Measurements from ENCODE around the gene RRAGD. TPM values are rescaled to one million over a fixed set of nuclear protein-coding genes. Genes with fewer than 3 reads are reported as not detected.

The RRAGD gene
- total and polyA plus RNA-seq, 5 experiments from 2014 or later: 1.1 to 3.9 (median 2.8) TPM

DNA sequence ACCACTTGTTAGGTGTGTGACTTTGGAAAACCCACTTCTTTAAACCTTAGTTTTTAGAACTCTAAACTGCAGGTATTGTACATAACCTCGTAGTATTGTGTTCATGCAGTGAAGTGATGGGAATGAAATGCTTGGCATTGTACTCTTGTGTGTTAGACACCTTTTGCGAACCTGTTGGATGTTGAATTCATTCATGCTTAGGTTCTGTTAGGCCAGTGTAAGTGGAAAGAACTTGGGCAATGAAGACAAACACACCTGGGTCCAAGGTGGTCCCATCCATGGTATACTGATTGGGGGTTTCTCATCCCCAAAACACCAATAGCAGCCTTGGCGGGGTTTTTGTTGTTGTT lies 22.1 kb upstream of the RRAGD start:
- H3K27ac Mint-ChIP-seq: peak overlapping the region; percentile 23 to 92 (median 66)
- H3K9me3 Mint-ChIP-seq: no peaks in the 10 kb centered on the region
- POLR2A ChIA-PET: no interaction called here
- DNase-seq (peak in 1 of 10 donors; percentile 15), ATAC-seq (no peak)
- no peaks in the 10 kb centered on the region for H3K36me3 Mint-ChIP-seq
- peaks cover 10 to 34% (median 28%) of the 10 kb centered on the region in 4 donors for H3K4me1 Mint-ChIP-seq
- peak overlapping the region; percentile 79 to 93 (median 89) for H3K4me3 Mint-ChIP-seq
- peaks cover 0 to 1% (median 0%) of the 10 kb centered on the region in 5 donors for H3K27me3 Mint-ChIP-seq

DNA sequence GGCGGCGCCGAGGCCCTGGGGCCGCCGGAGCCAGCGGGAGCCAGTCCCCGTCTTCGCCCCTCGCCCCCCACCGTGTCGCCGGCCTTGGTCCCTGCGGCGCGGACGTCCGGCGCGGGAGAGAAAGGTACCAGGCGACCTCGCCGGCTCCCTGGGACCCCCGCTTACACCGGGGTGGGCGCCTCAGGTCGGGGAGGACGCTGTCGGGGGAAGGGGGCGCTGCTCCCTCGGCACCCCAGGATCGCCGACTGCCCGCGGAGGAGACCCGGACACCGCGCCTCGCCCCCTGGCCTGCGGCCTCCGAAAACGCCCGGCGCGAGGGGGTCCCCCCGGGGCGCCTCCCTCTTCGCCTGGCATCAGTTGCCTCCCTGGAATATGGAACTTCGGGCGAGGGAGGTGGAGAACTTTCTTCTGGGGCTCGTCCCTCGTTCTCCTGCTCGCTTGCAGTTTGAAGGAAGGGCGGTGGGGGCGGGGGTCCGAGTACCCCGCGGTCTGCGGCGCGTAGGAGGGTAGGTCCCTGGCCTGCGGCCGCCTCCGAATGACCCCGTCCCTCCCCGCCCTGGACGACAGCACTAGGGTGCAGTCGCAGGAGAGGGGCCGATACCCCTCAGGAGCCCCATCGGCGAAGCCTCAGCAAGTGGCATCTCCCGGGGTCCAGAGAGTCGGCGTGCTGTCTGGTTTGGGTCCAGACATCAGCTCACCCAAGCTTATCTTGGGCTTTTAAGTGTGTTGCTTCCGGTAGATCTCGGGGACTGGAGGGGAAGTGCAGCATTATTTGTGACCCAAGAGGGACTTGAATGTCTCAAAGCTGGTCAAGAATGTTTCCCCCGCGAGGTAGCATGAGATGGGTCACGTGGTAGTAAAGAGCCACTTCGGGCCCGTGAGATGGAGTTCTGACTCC lies 21.4 kb upstream of the RRAGD start:
- ATAC-seq: peak; percentile 12 to 27
- Mint-ChIP-seq H3K27me3 (peaks cover 0 to 1% (median 0%) of the 10 kb centered on the region in 5 donors), H3K4me3 (peak overlapping the region; percentile 79 to 93 (median 89)), H3K4me1 (peaks cover 10 to 34% (median 28%) of the 10 kb centered on the region in 4 donors), H3K27ac (peak overlapping the region; percentile 23 to 92 (median 66)), H3K9me3 (no peaks in the 10 kb centered on the region), H3K36me3 (no peaks in the 10 kb centered on the region)
- POLR2A ChIA-PET: no interaction called here
- peak in 8 of 10 donors; percentile 4 to 64 (median 24) for DNase-seq

DNA sequence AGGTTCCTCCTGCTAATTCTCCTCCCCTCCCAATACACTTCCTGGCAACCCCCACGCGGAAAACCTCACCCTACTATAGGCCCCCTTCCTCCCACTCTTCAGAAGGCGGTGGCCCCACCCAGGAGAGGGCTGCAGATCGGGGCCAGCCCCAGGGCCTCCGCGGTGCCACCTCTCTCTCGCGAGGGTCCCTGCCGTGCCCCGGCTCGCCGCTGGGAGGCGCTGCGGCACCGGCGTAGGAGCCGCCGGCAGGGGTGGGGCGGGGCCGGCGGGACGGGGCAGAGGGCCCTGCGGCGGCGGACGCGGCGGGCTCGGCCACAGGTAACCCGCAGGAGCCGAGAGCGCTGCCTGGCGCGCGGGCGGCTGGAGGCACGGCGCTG lies 20.8 kb upstream of the RRAGD start, which contains the start of gene ANKRD6:
Gene ANKRD6 (plus strand): TSS at position 278 of the 377 bp plus-strand sequence. CDS start 133,825 bp downstream, outside the sequence.
- Mint-ChIP-seq H3K27me3 (peaks cover 0 to 1% (median 0%) of the 10 kb centered on the region in 5 donors), H3K9me3 (no peaks in the 10 kb centered on the region), H3K4me1 (peaks cover 10 to 34% (median 27%) of the 10 kb centered on the region in 4 donors), H3K4me3 (peak within 1 kb of the TSS; percentile 79 to 95 (median 90)), H3K27ac (peak within 1 kb of the TSS; percentile 57 to 92 (median 75)), H3K36me3 (no peaks in the 10 kb centered on the region)
- peak; percentile 90 to 91 for ATAC-seq
- POLR2A ChIA-PET: no interaction called here
- DNase-seq: peak; percentile 69 to 90 (median 84)

DNA sequence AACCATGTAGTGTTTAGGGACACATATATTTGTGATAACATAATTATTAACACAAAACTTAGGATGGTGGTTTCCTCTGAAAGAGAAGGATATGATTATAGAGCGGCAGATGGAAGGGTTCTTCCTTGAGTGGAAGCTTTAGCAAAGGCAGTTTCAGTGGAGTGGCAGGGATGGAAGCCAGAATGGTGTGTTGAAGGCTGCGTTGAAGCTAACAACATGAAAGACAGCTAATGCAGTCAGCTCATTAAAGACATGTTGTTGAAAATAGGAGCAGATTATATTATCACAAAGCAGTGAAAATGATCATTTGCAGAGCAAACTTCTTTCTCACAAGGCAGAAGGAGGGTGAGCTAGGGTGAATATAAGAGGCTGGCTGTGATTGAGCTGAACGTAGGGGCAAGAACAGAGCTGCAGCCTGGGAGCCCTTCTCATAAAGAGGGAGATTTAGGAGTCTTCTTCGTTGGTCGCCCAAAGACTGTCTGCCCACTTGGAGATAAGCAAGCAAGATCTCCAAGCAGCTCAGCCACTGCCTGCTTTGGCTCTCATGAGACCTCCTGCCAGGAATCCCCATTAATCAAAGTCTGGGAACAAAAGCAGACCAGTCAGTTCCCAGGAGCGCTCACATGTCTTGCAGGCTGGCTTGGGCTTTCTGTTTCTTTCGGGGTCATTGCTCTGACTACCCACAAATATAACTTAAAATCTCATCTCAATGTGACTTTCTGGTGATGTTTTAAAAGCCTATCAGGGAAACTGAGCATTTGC lies 18.3 kb upstream of the RRAGD start:
- H3K27me3 Mint-ChIP-seq: peaks cover 0 to 1% (median 0%) of the 10 kb centered on the region in 5 donors
- ATAC-seq (no peak), DNase-seq (no peak)
- no peaks in the 10 kb centered on the region for H3K36me3 Mint-ChIP-seq
- H3K9me3 Mint-ChIP-seq: no peaks in the 10 kb centered on the region
- peak overlapping the region in 1 of 10 donors; percentile 26 for H3K4me3 Mint-ChIP-seq
- H3K4me1 Mint-ChIP-seq: peaks cover 10 to 32% (median 23%) of the 10 kb centered on the region in 4 donors
- H3K27ac Mint-ChIP-seq: no peak overlapping the region
- POLR2A ChIA-PET: no interaction called here

DNA sequence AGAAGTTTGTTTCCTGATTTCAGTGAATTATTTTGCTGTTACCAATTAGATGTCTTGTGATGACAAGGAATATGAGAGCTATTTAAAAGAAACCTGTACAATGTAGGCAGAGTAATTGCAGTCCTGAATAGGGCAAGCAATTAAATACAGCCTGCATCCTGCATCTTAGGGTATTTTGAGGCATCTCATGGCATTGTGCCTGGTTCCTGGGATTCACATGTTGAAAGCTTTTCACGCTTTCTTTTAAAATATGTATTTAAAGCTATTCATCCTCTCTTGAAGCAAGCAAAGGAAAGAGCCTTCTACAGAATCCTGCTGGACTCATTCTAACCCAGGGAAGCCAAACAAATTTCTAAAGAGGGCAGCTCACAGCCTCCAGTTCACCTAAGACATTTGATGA lies 4.7 kb upstream of the RRAGD start:
- no peak overlapping the region for H3K27ac Mint-ChIP-seq
- no peaks in the 10 kb centered on the region for H3K9me3 Mint-ChIP-seq
- POLR2A ChIA-PET: no interaction called here
- no peak overlapping the region for H3K4me3 Mint-ChIP-seq
- peaks cover 7 to 20% (median 16%) of the 10 kb centered on the region in 5 donors for H3K27me3 Mint-ChIP-seq
- H3K4me1 Mint-ChIP-seq: peaks cover 2 to 13% (median 11%) of the 10 kb centered on the region in 4 donors
- DNase-seq: no peak
- no peaks in the 10 kb centered on the region for H3K36me3 Mint-ChIP-seq
- no peak for ATAC-seq

DNA sequence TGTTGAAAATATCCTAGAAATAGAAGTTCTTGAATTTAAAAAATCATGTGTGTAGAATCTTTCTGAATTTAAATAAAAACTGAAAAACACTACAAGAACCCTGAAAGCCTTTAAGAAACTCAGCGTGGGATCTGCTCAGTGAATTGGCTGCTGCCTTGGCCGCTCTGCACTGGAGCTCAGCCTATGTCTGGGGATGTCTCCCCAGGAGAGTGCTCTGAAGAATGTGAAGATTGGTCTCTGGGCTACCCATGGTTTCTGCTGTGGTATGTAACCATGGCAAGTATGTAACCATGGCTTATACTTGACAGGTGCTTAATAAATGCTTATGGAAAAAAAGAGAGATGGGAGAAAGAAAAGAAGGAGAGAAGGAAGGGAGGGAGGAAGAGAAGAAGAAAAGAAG lies 3.1 kb upstream of the RRAGD start:
- no peak for ATAC-seq
- Mint-ChIP-seq H3K4me3 (no peak overlapping the region), H3K27ac (no peak overlapping the region), H3K9me3 (no peaks in the 10 kb centered on the region), H3K27me3 (peaks cover 7 to 22% (median 16%) of the 10 kb centered on the region in 5 donors), H3K36me3 (no peaks in the 10 kb centered on the region), H3K4me1 (peaks cover 2 to 21% (median 18%) of the 10 kb centered on the region in 4 donors)
- POLR2A ChIA-PET: no interaction called here
- DNase-seq: no peak

DNA sequence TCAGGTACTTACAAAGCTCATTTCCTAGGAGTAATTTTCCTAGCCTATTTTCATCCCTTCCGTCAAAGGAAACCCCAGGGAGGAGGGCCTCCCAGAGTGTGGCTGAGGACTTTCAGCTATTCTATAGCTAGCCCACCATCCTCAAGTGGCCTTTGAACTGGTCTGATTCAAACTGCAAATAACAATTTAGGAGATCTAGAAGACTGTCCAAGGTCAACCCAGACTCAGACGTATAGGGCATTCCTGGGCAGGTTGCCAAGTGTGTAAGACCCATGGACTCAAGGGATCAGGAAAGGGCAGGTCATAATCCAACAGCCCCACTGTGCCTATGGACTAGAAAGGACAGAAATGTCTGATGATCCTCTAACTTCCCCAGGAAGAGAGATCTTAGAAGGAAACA lies 2.1 kb upstream of the RRAGD start:
- DNase-seq (no peak), ATAC-seq (no peak)
- H3K27me3 Mint-ChIP-seq: peaks cover 7 to 21% (median 12%) of the 10 kb centered on the region in 5 donors
- H3K36me3 Mint-ChIP-seq: no peaks in the 10 kb centered on the region
- POLR2A ChIA-PET: no interaction called here
- no peaks in the 10 kb centered on the region for H3K9me3 Mint-ChIP-seq
- H3K27ac Mint-ChIP-seq: no peak overlapping the region
- H3K4me1 Mint-ChIP-seq: peaks cover 2 to 23% (median 19%) of the 10 kb centered on the region in 4 donors
- peak overlapping the region in 2 of 10 donors; percentile 11 to 16 for H3K4me3 Mint-ChIP-seq

DNA sequence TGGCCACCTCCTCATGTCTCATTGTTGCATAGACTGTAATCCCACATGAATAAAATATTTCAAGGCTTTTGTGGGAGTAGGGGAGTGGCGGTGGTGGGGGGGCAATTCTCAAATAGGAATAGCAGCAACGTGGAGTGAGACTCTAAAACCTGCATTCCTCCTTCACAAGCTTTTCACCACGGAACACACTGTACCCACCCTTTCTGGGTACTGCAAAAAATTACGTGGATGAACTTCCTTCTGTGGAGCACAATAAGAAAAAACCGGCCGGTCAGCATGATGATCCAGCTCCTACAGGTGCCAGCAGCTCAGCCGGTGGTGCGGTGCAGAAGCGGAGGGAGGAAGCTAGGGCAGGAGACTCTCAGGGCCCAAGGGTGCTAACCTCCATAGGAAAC lies 930 bp upstream of the RRAGD start:
- Mint-ChIP-seq H3K27ac (peak overlapping the region in 7 of 10 donors; percentile 54 to 92 (median 86)), H3K36me3 (no peaks in the 10 kb centered on the region), H3K27me3 (peaks cover 7 to 21% (median 12%) of the 10 kb centered on the region in 5 donors), H3K4me3 (peak overlapping the region; percentile 85 to 99 (median 95)), H3K4me1 (peaks cover 2 to 23% (median 19%) of the 10 kb centered on the region in 4 donors), H3K9me3 (no peaks in the 10 kb centered on the region)
- DNase-seq (no peak), ATAC-seq (no peak)
- POLR2A ChIA-PET: interaction anchor here (1.6 kb wide), 1 partner anchor 60 kb away, joined by 4 read pairs; the partner anchor contains the start of gene UBE2J1

DNA sequence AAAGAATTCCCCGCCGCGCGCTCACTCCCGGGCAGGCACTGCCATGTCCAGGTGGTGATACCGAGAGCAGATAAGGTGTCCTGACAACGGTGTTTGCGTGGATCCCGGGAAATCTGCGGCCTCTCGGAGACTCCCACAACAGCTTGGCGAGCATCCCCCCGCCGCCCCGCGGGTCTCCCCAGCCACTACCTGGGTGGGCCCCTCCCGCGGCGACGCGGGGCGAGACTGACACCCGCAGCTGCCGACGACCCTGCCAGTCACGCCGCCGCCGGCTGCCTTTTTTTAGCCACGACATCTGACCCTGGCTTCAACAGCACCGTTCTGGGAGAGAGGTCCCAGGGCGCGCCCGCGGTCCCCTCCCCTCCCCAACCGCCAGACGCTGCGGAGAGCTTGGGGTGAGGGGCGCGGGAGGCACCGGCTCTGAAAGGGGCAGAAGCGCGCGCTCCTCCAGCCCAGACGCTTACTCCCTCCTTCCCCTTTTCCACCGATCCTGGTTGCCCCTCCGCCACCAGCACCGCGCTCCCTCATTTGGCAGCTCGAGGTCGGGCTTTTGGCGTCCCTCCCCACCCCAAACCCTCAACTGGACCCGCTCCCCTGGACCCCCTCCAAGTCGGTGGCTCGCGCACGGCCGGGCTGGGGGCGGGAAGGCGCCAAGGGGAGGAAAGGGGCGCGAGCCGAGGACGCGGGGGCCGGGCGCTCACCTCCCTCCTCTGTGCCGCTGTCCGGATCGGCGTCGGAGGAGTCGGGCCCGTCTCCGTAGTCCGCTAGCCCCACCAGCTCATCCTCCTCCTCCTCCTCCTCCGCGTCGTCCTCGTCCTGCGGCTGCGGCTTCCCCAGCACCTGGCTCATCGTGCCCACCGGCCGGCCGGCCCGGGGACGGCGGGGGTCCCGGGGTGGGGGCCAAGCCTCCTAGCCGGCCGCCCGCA lies 665 bp downstream of the RRAGD start:
- H3K9me3 Mint-ChIP-seq: no peaks in the 10 kb centered on the region
- H3K4me3 Mint-ChIP-seq: peak overlapping the region; percentile 73 to 97 (median 88)
- peak; percentile 36 to 55 for ATAC-seq
- POLR2A ChIA-PET: interaction anchor here (0.5 to 1.6 kb wide), 6 partner anchors 9 to 510 kb away, joined by 3 to 8 read pairs (median 4); partner anchors contain the start of genes PNRC1 and UBE2J1
- H3K27me3 Mint-ChIP-seq: peaks cover 4 to 20% (median 4%) of the 10 kb centered on the region in 5 donors
- peak overlapping the region in 7 of 10 donors; percentile 17 to 81 (median 57) for H3K27ac Mint-ChIP-seq
- no peaks in the 10 kb centered on the region for H3K36me3 Mint-ChIP-seq
- peaks cover 2 to 23% (median 19%) of the 10 kb centered on the region in 4 donors for H3K4me1 Mint-ChIP-seq
- peak in 9 of 10 donors; percentile 1 to 65 (median 21) for DNase-seq

DNA sequence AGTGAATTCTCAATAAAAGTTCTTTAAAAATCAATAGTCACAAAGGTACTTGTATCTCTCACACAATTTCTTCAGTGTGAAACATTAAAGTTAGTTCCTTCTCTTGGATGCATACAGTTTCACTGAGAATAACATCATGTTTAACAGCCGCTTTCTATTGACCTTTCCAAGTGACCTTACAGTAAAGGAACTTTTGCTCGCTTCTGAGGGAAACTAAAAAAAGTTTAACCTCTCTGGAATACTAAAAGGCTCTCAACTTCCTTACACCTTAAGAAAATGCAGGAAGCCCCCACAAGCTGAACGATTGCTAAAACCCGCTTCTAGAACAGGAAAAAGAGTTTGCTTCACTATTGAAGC lies 1.3 kb downstream of the RRAGD start:
- H3K9me3 Mint-ChIP-seq: no peaks in the 10 kb centered on the region
- DNase-seq (no peak), ATAC-seq (no peak)
- peaks cover 2 to 26% (median 20%) of the 10 kb centered on the region in 4 donors for H3K4me1 Mint-ChIP-seq
- peak overlapping the region; percentile 73 to 97 (median 88) for H3K4me3 Mint-ChIP-seq
- H3K27ac Mint-ChIP-seq: peak overlapping the region in 8 of 10 donors; percentile 17 to 82 (median 58)
- POLR2A ChIA-PET: interaction anchor here (0.6 to 1.4 kb wide), 2 partner anchors 8 to 510 kb away, joined by 3 to 5 read pairs; no protein-coding TSS in a partner anchor
- no peaks in the 10 kb centered on the region for H3K36me3 Mint-ChIP-seq
- H3K27me3 Mint-ChIP-seq: peaks cover 2 to 18% (median 4%) of the 10 kb centered on the region in 5 donors

DNA sequence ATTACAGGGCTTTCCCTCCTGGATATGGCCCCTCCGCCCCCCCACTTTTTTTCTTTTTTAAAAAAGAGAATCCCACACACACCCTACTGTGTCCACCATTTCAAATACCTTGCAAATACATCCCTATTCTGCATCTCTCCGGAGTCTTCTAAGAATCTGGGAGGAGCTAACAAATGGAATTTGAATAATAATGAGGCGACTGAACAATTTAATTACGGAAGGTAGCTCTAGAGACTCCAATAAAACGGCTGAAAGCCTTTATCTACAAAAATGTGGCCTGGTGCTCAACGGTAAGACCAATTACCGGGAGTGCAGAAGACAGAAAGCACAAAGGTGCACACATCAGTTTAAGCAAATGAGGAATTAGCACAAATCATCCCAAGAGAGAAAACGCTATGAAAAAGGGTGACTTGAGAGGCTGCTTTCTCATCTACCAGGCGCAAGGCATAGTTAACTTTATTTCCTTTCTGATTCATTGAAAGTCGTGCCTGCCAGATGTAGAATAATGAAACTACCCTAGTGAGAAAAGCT lies 1.8 kb downstream of the RRAGD start:
- POLR2A ChIA-PET: no interaction called here
- peaks cover 4 to 26% (median 20%) of the 10 kb centered on the region in 4 donors for H3K4me1 Mint-ChIP-seq
- ATAC-seq: no peak
- DNase-seq: peak in 1 of 10 donors; percentile 4
- H3K36me3 Mint-ChIP-seq: no peaks in the 10 kb centered on the region
- H3K27me3 Mint-ChIP-seq: peaks cover 1 to 15% (median 2%) of the 10 kb centered on the region in 5 donors
- peak overlapping the region; percentile 73 to 97 (median 88) for H3K4me3 Mint-ChIP-seq
- no peaks in the 10 kb centered on the region for H3K9me3 Mint-ChIP-seq
- peak overlapping the region in 6 of 10 donors; percentile 17 to 82 (median 70) for H3K27ac Mint-ChIP-seq
